IPS-20b (cell line): Measurements from ENCODE around the gene ZNRF3.
"Not testable (repeated sequence)": the region's sequence is repeated elsewhere in the genome, so short reads cannot be mapped to it uniquely, and the experiment has no call there.

Source experiments
- H3K27ac ChIP-seq: one replicate; pipeline ENCODE4 v1.5.1; 2013; ENCODE audit warnings: low read length
- H3K27me3 ChIP-seq: 2 replicates; pipeline ENCODE4 v1.6.1; 2013; ENCODE audit warnings: mild to moderate bottlenecking, low read length, inconsistent platforms; ENCODE audit not compliant: insufficient read depth
- H3K36me3 ChIP-seq: 2 replicates; pipeline ENCODE4 v1.6.1; 2013; ENCODE audit warnings: low read depth, mild to moderate bottlenecking, inconsistent platforms, low read length, moderate library complexity; ENCODE audit not compliant: insufficient read depth
- H3K4me1 ChIP-seq: 2 replicates; pipeline ENCODE4 v1.6.1; 2013; ENCODE audit warnings: mild to moderate bottlenecking, control low read depth, inconsistent platforms, low read length, moderate library complexity; ENCODE audit not compliant: insufficient read depth
- H3K4me3 ChIP-seq: 2 replicates; pipeline ENCODE4 v1.5.1; 2013; ENCODE audit warnings: mild to moderate bottlenecking, low read length, inconsistent platforms
- H3K9ac ChIP-seq: 2 replicates; pipeline ENCODE4 v1.6.1; 2013; ENCODE audit warnings: low read depth, mild to moderate bottlenecking, inconsistent platforms, low read length, moderate library complexity
- H3K9me3 ChIP-seq: 2 replicates; pipeline ENCODE4 v1.6.1; 2013; ENCODE audit warnings: mild to moderate bottlenecking, low read depth, low read length, inconsistent platforms; ENCODE audit not compliant: insufficient read depth

The ZNRF3 gene

GRCh38 chr22:28885939-28886338, 2.6 kb downstream of the ZNRF3 start:
- Histone ChIP-seq H3K9ac (peak overlapping the region; percentile 10; the same call in 1 of the 2 replicates), H3K9me3 (no peaks in the 10 kb centered on the region), H3K27ac (no peak overlapping the region), H3K27me3 (peaks cover 13% of the 10 kb centered on the region; the same call in 1 of the 2 replicates), H3K4me1 (peaks cover 32% of the 10 kb centered on the region), H3K36me3 (no peaks in the 10 kb centered on the region), H3K4me3 (peak overlapping the region; percentile 88)

- H3K9ac ChIP-seq, H3K4me3 ChIP-seq, H3K36me3 ChIP-seq, H3K27ac ChIP-seq, H3K9me3 ChIP-seq: not testable (repeated sequence)
- Histone ChIP-seq H3K4me1 (peaks cover 34% of the 10 kb centered on the region), H3K27me3 (peaks cover 13% of the 10 kb centered on the region; the same call in 1 of the 2 replicates)
These were observed 3.3 kb downstream of the ZNRF3 start for GRCh38 chr22:28886679-28887078.

GRCh38 chr22:28887725-28888459, 4.5 kb downstream of the ZNRF3 start:
- Histone ChIP-seq H3K9ac (no peak overlapping the region), H3K4me1 (peaks cover 37% of the 10 kb centered on the region), H3K9me3 (no peaks in the 10 kb centered on the region), H3K36me3 (no peaks in the 10 kb centered on the region), H3K27ac (no peak overlapping the region), H3K4me3 (no peak overlapping the region), H3K27me3 (peaks cover 5% of the 10 kb centered on the region; the same call in 1 of the 2 replicates)

- H3K9ac ChIP-seq: no peak overlapping the region
- H3K4me1 ChIP-seq: peaks cover 41% of the 10 kb centered on the region
- H3K27me3 ChIP-seq: peaks cover 5% of the 10 kb centered on the region; the same call in 1 of the 2 replicates
- no peak overlapping the region for H3K27ac ChIP-seq
- no peak overlapping the region for H3K4me3 ChIP-seq
- no peaks in the 10 kb centered on the region for H3K36me3 ChIP-seq
- H3K9me3 ChIP-seq: no peaks in the 10 kb centered on the region
These were observed 6.2 kb downstream of the ZNRF3 start for GRCh38 chr22:28889478-28890024.

- H3K9me3 ChIP-seq: no peaks in the 10 kb centered on the region
- H3K4me1 ChIP-seq: peaks cover 31% of the 10 kb centered on the region
- H3K27me3 ChIP-seq: no peaks in the 10 kb centered on the region
- H3K27ac ChIP-seq: no peak overlapping the region
- no peak overlapping the region for H3K4me3 ChIP-seq
- no peaks in the 10 kb centered on the region for H3K36me3 ChIP-seq
- H3K9ac ChIP-seq: no peak overlapping the region
These were observed 7.9 kb downstream of the ZNRF3 start for GRCh38 chr22:28891156-28891733.

- H3K27ac ChIP-seq: no peak overlapping the region
- no peaks in the 10 kb centered on the region for H3K9me3 ChIP-seq
These were observed 8.9 kb downstream of the ZNRF3 start for GRCh38 chr22:28892175-28892731.

GRCh38 chr22:28893810-28894209, 10.4 kb downstream of the ZNRF3 start:
- peaks cover 35% of the 10 kb centered on the region; the same call in 1 of the 2 replicates for H3K4me1 ChIP-seq
- no peaks in the 10 kb centered on the region for H3K36me3 ChIP-seq
- no peak overlapping the region for H3K9ac ChIP-seq
- no peak overlapping the region for H3K4me3 ChIP-seq
- no peaks in the 10 kb centered on the region for H3K9me3 ChIP-seq
- H3K27me3 ChIP-seq: no peaks in the 10 kb centered on the region
- no peak overlapping the region for H3K27ac ChIP-seq

More at GRCh38 chr22:28892175-28892731, 8.9 kb downstream of the ZNRF3 start:
- Histone ChIP-seq H3K27me3 (no peaks in the 10 kb centered on the region), H3K36me3 (no peaks in the 10 kb centered on the region), H3K9ac (no peak overlapping the region), H3K4me1 (peaks cover 38% of the 10 kb centered on the region), H3K4me3 (no peak overlapping the region)

GRCh38 chr22:28894334-28894733, 11.0 kb downstream of the ZNRF3 start:
- Histone ChIP-seq H3K27me3 (no peaks in the 10 kb centered on the region), H3K4me3 (no peak overlapping the region), H3K9me3 (no peaks in the 10 kb centered on the region), H3K36me3 (no peaks in the 10 kb centered on the region), H3K9ac (no peak overlapping the region), H3K27ac (no peak overlapping the region), H3K4me1 (peaks cover 40% of the 10 kb centered on the region; the same call in 1 of the 2 replicates)

- Histone ChIP-seq H3K27ac (no peak overlapping the region), H3K9ac (no peak overlapping the region), H3K4me3 (no peak overlapping the region), H3K4me1 (peaks cover 38% of the 10 kb centered on the region; the same call in 1 of the 2 replicates), H3K27me3 (no peaks in the 10 kb centered on the region), H3K9me3 (no peaks in the 10 kb centered on the region), H3K36me3 (no peaks in the 10 kb centered on the region)
These were observed 11.4 kb downstream of the ZNRF3 start for GRCh38 chr22:28894807-28895206.

GRCh38 chr22:28896611-28897010, 13.2 kb downstream of the ZNRF3 start:
- Histone ChIP-seq H3K9ac (peak overlapping the region; percentile 58; the same call in 1 of the 2 replicates), H3K4me1 (peaks cover 43% of the 10 kb centered on the region; the same call in 1 of the 2 replicates)

GRCh38 chr22:28898233-28898629, 14.9 kb downstream of the ZNRF3 start:
- H3K36me3 ChIP-seq: no peaks in the 10 kb centered on the region
- peaks cover 41% of the 10 kb centered on the region for H3K4me1 ChIP-seq
- no peak overlapping the region for H3K9ac ChIP-seq
- H3K9me3 ChIP-seq: no peaks in the 10 kb centered on the region
- no peak overlapping the region for H3K4me3 ChIP-seq
- H3K27me3 ChIP-seq: no peaks in the 10 kb centered on the region
- no peak overlapping the region for H3K27ac ChIP-seq

More at GRCh38 chr22:28896611-28897010, 13.2 kb downstream of the ZNRF3 start:
- Histone ChIP-seq H3K9me3 (no peaks in the 10 kb centered on the region), H3K36me3 (no peaks in the 10 kb centered on the region), H3K27ac (peak overlapping the region; percentile 41), H3K27me3 (no peaks in the 10 kb centered on the region), H3K4me3 (peak overlapping the region; percentile 25; the same call in 1 of the 2 replicates)
